ENCODE measurements around the gene PSPC1. TPM values are rescaled to one million over a fixed set of nuclear protein-coding genes. Genes with fewer than 3 reads are reported as not detected.

PSPC1 gene
- total and polyA plus RNA-seq, 2 of the 13 experiments (the other 11 are each of a cell fraction or from before 2014, with no cell fraction given), result 33.5 to 94.0 TPM

- H3K4me1 ChIP-seq (ENCODE audit: insufficient read depth, low read length), result no peaks in the 10 kb centered on the region
- ATAC-seq (peak; percentile 95), FAIRE-seq (no peak), DNase-seq (ENCODE audit: low spot score) (peak; percentile 4)
- BruUV-seq (replicated peaks), result no TSS peak
- 87% methylated on average over 5 of the region's 27 CpGs for WGBS (ENCODE audit: low lambda C conversion rate)
- POLR2A ChIA-PET, result interaction anchor here (0.6 kb wide), 1 partner anchor 58 kb away, joined by 3 read pairs; no protein-coding TSS in a partner anchor
- H2AFZ ChIP-seq (ENCODE audit: low read length), result no peak overlapping the region
- no peak overlapping the region for H3K9ac ChIP-seq (ENCODE audit: insufficient read depth, low read depth, low read length)
- CTCF ChIA-PET (ENCODE audit: low intra/inter-chr PET ratio, low total read pairs), result no interaction called here
- H3K9me3 ChIP-seq (ENCODE audit: low read length), result no peaks in the 10 kb centered on the region
- H3K36me3 ChIP-seq (replicated peaks in 1 of 2; ENCODE audit: control insufficient read depth in 1 of 2, insufficient read depth in 2 of 2, low read length in 2 of 2), result 0 out of 5 replicates have a peak, but pooled peaks cover 0 to 2% of the 10 kb centered on the region in 2 experiments
- no peaks in the 10 kb centered on the region for H3K27me3 ChIP-seq (ENCODE audit: control insufficient read depth in 1 of 2, insufficient read depth in 2 of 2, low read length in 2 of 2)
- no peaks in the 10 kb centered on the region for H4K20me1 ChIP-seq (ENCODE audit: insufficient read depth, low read length)
- no peaks in the 10 kb centered on the region for H3K79me2 ChIP-seq (ENCODE audit: insufficient read depth, low read length)
- H3K4me2 ChIP-seq (ENCODE audit: low read depth, low read length), result no peak overlapping the region
- intact Hi-C loops (cut with micrococcal nuclease; ENCODE audit: unreplicated experiment), result no loop called here
- no peak overlapping the region for H3K4me3 ChIP-seq (replicated peaks in 1 of 3; ENCODE audit: insufficient read depth in 1 of 3, low read depth in 2 of 3, low read length in 3 of 3)
- H3K27ac ChIP-seq (ENCODE audit: extremely low read length, insufficient read depth, low read length), result no peak overlapping the region
- in situ Hi-C loops (cut with HindIII; ENCODE audit: extremely low pct_ligation_motif_present, low pct_unique_long_range_greater_than_20kb), result no loop called here
- TF ChIP-seq AGO2 (optimal IDR thresholded peaks at IDR 0.05; ENCODE audit: low read depth, low read length) (peak; percentile 25), ZBTB38 (CRISPR knock-in tag; IDR thresholded peaks at IDR 0.05) (peak; percentile 92; the same call in 1 of the 2 replicates), ZNF768 (CRISPR knock-in tag; IDR thresholded peaks at IDR 0.05) (peak; percentile 38; the same call in 1 of the 2 replicates), CTCF (CRISPR knock-in tag; IDR thresholded peaks at IDR 0.05) (peak; percentile 78), ZXDC (CRISPR knock-in tag; IDR thresholded peaks at IDR 0.05) (no peak), HCFC1 (IDR thresholded peaks at IDR 0.05; ENCODE audit: low read depth, low read length) (no peak), ZBTB33 (CRISPR knock-in tag; IDR thresholded peaks at IDR 0.05) (peak; percentile 98), ZMYM4 (CRISPR knock-in tag; IDR thresholded peaks at IDR 0.05) (0 out of 2 replicates have a peak, but pooled peaks have one; percentile 25), STAG1 (CRISPR knock-in tag; IDR thresholded peaks at IDR 0.05) (peak; percentile 55), XRCC5 (optimal IDR thresholded peaks at IDR 0.05; ENCODE audit: low read length) (peak; percentile 39), ZNF143 (CRISPR knock-in tag; IDR thresholded peaks at IDR 0.05) (no peak), ZNF687 (CRISPR knock-in tag; IDR thresholded peaks at IDR 0.05) (peak; percentile 32; the same call in 1 of the 2 replicates)
These were observed 35.6 kb upstream of the PSPC1 start for GRCh38 chr13:19818223-19818842.
